NCI-H82 treated with DMSO at 0.1 percent for 48 hours (cell line): ENCODE data around the gene FCAMR.
"Not testable (repeated sequence)": the region's sequence is repeated elsewhere in the genome, so short reads cannot be mapped to it uniquely, and the experiment has no call there.

ENCODE experiments used
- DNase-seq: peaks from one replicate; lab custom pipeline; 2025; ENCODE audit not compliant: unreplicated experiment; lab: John Stamatoyannopoulos, UW

FCAMR gene

GRCh38 chr1:206937425-206937824 is 32.8 kb downstream of the FCAMR start:
- no peak for DNase-seq

DNA sequence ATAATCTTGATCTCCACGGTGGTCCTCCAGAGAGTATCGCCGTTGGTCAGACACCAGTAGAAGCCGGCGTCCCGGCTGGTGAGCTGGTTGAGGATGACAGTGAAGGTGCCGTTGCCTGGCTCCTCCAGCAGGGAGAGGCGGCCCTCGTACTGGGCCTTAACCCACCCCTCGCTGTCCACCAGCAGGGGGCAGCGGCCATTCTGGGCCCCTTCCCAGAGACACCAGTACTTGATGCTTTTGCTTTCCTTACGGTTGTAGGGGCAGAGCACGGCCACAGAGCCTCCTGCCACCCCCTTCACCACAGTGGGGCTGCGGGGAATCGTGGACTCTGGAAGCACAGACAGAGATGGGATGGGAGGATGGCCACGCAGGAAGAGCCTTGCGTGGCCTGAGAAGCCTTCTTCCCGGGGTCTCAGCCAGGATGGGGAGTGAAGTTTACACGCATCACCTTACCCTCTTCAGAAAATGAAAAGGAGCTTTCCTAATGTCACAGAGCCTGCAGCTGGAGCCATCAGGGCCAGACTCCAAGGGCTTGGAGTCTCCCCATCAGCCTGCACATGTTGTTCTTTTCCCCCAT is 34.7 kb downstream of the FCAMR start:
- no peak for DNase-seq

DNA sequence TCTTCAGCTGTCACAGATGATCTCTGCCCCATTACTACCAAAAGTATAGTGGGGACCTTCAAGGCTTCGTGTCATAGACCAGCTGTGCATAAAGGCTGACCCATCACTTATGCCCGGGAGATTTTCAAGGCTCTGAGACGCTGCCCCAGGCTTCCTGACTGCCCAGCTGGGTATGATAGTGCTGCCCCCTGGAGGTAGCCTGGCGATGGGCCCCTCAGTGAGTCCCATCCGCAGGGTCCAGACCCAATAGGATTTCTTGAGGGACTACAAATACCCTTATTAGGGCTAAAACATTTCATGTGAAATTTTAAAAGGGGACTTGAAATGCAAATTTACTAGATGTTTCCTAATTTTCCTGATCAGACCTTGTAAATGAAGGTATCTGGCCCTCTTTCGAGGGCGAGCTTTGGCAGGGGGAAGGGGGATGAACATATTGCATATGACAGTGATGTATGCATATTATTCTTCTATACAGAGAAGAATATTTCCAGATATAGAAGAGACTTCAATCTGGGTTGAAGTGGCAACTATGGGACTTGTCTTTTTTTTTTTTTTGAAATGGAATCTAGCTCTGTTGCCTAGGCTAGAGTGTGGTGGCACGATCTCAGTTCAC is 36.8 kb downstream of the FCAMR start:
- DNase-seq: no peak

DNA sequence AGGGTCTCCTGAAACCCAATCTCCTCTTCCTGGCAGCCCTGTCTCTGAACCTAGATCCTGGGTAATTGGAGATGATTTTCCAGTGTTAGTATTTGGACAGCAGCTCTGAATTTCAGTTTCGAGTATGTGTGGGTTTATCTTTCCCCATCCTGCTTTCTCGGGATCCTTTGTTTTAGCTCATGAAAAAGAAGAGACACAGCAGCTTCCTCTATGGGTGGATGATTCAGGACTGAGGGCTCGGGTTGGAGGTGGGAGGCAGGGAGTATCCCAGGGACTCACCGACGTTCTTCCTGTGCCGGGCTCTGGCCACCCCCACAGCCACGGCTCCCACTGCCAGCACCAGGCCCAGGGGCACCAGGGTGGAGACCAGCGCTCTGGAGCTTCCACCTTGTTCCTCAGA is 38.1 kb downstream of the FCAMR start:
- no peak for DNase-seq

- DNase-seq: no peak
Measured at GRCh38 chr1:206931709-206932108, 38.6 kb downstream of the FCAMR start.

DNA sequence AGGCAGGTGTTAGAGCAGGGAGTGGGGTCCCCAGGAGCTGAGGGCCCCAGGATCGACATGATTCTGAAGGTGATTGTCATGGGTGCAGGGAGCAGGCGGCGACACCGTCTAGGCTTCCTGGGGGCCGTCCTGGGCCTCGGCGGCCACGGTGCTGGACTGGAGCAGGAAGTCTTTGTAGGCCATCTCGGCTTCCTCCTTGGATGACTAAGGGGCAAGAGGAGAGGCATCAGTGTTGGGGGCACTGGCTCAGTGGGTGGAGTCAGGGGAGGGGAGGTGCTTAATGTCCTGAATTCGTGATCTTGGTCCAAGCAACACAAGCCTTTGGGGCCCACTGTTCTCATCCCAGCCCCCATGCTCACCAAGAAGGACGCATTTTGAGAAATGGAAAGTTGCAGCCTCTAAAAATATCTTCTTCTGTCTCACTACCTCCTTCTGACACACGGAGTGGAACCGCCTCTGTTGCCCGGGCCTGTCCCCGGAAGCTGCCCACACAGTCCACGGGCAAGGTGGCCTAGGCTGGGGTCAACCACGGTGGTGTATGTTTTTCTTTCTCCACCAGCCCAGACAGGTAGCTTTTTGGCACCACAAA is 40.0 kb downstream of the FCAMR start:
- no peak for DNase-seq

GRCh38 chr1:206929524-206929923 is 40.7 kb downstream of the FCAMR start:
- no peak for DNase-seq

DNA sequence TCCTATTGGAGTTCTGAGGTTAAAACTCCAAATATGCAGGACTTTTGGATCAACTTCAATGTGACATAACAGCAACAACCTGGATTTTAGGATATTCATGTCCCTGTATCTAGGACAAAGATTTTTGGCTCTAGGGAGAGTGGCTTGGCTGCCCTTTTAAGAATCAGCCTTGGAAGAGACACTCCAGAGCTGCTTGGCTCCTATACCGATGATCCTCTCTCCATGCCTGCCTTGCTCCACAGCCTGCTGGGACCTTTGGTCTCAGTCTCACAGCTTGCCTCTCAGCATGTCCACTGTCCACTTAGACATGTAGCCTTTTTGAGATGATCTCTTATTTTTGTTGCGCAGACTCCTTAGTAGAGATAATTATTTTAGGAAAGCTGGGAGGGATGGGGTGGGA is 44.0 kb downstream of the FCAMR start:
- DNase-seq: no peak

GRCh38 chr1:206925106-206925736 is 45.0 kb downstream of the FCAMR start:
- no peak for DNase-seq

- no peak for DNase-seq
Measured at GRCh38 chr1:206924592-206925105, 45.6 kb downstream of the FCAMR start.

GRCh38 chr1:206923961-206924557 is 46.2 kb downstream of the FCAMR start:
- not testable (repeated sequence) for DNase-seq

GRCh38 chr1:206923009-206923960 is 47.0 kb downstream of the FCAMR start:
- DNase-seq: no peak

GRCh38 chr1:206922524-206922923 is 47.7 kb downstream of the FCAMR start:
- DNase-seq: no peak

DNA sequence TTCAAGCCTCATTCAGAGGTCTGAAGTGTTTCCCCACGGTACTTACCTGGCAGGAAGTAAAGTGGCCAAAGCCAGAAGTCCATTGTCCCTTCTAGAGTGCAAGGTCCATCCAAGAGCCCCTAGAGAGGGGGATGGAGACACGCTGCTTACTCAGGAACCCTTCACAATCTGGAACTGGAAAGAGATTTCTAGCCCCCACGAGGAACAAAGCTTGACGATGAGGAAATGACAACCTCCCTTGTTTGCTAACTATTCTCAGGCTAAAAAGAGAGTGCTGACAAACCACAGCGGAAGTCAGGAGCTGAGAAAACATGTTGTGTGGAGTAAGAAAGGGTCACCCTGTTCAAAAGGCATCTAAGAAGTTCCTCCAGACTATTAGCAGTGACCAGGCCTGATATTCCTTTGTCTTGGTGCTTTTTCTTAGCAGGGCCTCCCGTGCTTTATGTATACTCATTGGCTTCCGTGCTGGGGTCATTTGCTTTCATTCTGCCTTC is 48.4 kb downstream of the FCAMR start, which contains the start of gene FCMR:
Gene FCMR (minus strand): TSS at position 170 of the 494 bp plus-strand sequence. CDS start 87 bp downstream, at position 83.
- DNase-seq: no peak

GRCh38 chr1:206918076-206918475 is 52.2 kb downstream of the FCAMR start:
- no peak for DNase-seq

DNA sequence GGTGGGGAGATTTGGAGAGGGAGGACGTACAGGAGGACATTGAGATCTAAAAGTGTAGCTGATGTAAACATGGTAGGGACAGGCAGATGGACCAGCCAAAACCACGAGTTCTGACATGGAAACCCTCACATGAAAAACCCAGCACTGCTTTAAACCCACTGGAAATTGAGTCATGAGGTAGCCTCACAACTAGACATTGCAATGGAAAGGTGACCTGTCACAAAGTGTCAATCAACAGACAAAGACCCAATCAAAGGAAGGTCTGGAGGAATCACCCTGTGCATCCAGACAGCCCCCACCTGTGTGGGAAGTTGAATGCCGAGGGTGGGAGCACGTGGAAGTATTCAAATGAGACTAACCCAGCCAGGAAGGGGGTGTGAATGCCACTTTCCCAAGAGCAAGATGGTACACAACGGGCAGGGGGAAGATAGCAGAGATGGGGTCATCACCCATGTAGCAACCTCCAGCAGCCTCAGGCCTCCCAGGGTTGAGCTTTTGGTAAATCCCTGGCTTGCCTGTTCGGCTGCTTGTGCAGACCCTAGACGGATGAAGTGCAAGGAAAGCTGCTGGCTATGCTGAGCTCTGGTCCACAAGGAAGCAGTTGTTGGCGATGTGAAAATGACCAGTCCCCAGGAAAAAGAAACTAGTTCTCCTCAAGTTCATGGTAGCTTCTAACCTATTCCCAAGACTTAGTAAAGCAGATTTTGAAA is 54.1 kb downstream of the FCAMR start:
- DNase-seq: no peak

DNA sequence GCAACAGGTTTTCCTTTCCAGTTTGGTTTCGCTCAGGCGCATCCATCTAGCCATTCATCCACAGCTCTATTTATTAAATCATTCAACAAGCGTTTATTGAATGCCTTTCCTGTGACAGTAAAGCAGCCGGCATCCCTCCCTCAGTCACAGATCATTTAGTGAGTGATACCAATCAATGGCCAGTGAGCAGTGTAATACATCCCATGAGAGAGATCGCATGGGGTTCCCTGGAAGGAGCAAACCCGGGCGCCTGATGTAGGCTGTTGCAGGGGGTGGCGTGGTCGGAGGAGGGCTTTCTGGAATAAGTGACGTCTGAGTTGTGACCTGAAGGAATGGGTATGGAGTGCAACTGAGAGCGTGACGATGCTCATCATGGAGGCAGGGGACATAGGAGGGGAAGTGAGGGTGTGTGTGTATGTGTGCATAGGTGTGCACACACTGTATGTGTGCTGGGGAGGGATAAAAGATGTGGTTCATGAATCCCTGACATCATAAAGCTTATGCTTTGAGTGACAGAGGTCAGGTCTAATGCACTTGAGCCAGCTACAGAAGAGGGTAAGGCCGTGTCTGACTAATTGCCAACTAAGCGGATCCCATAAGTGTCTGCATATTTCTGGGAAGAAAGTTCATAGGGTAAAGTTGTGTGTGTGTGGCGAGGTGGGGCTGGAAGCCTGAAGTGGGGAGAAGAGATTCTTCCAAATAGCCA is 55.1 kb downstream of the FCAMR start:
- DNase-seq: no peak

- no peak for DNase-seq
Measured at GRCh38 chr1:206913766-206914537, 56.3 kb downstream of the FCAMR start.
